Measurements from ENCODE around the gene WNK2.
A peak's percentile ranks its signal among the peaks of the same experiment; 100 is the strongest.

Gene WNK2

GRCh38 chr9:93264338-93265125 lies 80.6 kb downstream of the WNK2 start:
- H3K27ac ChIP-seq, result no peak overlapping the region
- H3K4me1 ChIP-seq (ENCODE audit: low read depth, poor library complexity, severe bottlenecking), result peaks cover 47% of the 10 kb centered on the region
- no peak overlapping the region for H2AFZ ChIP-seq (ENCODE audit: low read depth)
- no peaks in the 10 kb centered on the region for H3K36me3 ChIP-seq (ENCODE audit: insufficient read depth)
- H4K20me1 ChIP-seq (ENCODE audit: insufficient read depth), result no peaks in the 10 kb centered on the region
- TF ChIP-seq CTCF (conservative IDR thresholded peaks at IDR 0.05; ENCODE audit: low read depth, low read length), result no peak
- H3K27me3 ChIP-seq (ENCODE audit: insufficient read depth, low read depth), result no peaks in the 10 kb centered on the region
- H3K9ac ChIP-seq, result no peak overlapping the region
- no peak overlapping the region for H3K4me2 ChIP-seq
- no peak overlapping the region for H3K4me3 ChIP-seq (IDR thresholded peaks at IDR 0.05; ENCODE audit: insufficient read depth, low read depth, low read length)
- no peaks in the 10 kb centered on the region for H3K79me2 ChIP-seq (ENCODE audit: insufficient read depth, low read depth)

- Histone ChIP-seq H4K20me1 (ENCODE audit: insufficient read depth) (no peaks in the 10 kb centered on the region), H3K4me1 (ENCODE audit: low read depth, poor library complexity, severe bottlenecking) (peaks cover 56% of the 10 kb centered on the region), H3K27ac (no peak overlapping the region; the same call in 1 of the 2 replicates), H3K79me2 (ENCODE audit: insufficient read depth, low read depth) (no peaks in the 10 kb centered on the region), H3K9ac (no peak overlapping the region), H2AFZ (ENCODE audit: low read depth) (no peak overlapping the region), H3K4me2 (peak overlapping the region; percentile 23; the same call in 1 of the 2 replicates), H3K36me3 (ENCODE audit: insufficient read depth) (no peaks in the 10 kb centered on the region), H3K4me3 (IDR thresholded peaks at IDR 0.05; ENCODE audit: insufficient read depth, low read depth, low read length) (no peak overlapping the region), H3K27me3 (ENCODE audit: insufficient read depth, low read depth) (no peaks in the 10 kb centered on the region)
- TF ChIP-seq CTCF (conservative IDR thresholded peaks at IDR 0.05; ENCODE audit: low read depth, low read length), result no peak
Measured at GRCh38 chr9:93265301-93265971, 81.5 kb downstream of the WNK2 start.

- no peak overlapping the region for H3K4me3 ChIP-seq (IDR thresholded peaks at IDR 0.05; ENCODE audit: insufficient read depth, low read depth, low read length)
- TF ChIP-seq CTCF (conservative IDR thresholded peaks at IDR 0.05; ENCODE audit: low read depth, low read length), result no peak
- peaks cover 62% of the 10 kb centered on the region for H3K4me1 ChIP-seq (ENCODE audit: low read depth, poor library complexity, severe bottlenecking)
- H3K36me3 ChIP-seq (ENCODE audit: insufficient read depth), result no peaks in the 10 kb centered on the region
- peak overlapping the region; percentile 24; the same call in 1 of the 2 replicates for H3K4me2 ChIP-seq
- H3K27me3 ChIP-seq (ENCODE audit: insufficient read depth, low read depth), result no peaks in the 10 kb centered on the region
- no peak overlapping the region for H3K9ac ChIP-seq
- H4K20me1 ChIP-seq (ENCODE audit: insufficient read depth), result no peaks in the 10 kb centered on the region
- H3K27ac ChIP-seq, result no peak overlapping the region
- H2AFZ ChIP-seq (ENCODE audit: low read depth), result no peak overlapping the region
- no peaks in the 10 kb centered on the region for H3K79me2 ChIP-seq (ENCODE audit: insufficient read depth, low read depth)
Measured at GRCh38 chr9:93265972-93266371, 82.0 kb downstream of the WNK2 start.

- Histone ChIP-seq H3K4me2 (peak overlapping the region; percentile 24; the same call in 1 of the 2 replicates), H3K36me3 (ENCODE audit: insufficient read depth) (no peaks in the 10 kb centered on the region)
Measured at GRCh38 chr9:93266521-93267001, 82.6 kb downstream of the WNK2 start.

More at GRCh38 chr9:93266521-93267001, 82.6 kb downstream of the WNK2 start:
- Histone ChIP-seq H3K9ac (no peak overlapping the region), H3K4me3 (IDR thresholded peaks at IDR 0.05; ENCODE audit: insufficient read depth, low read depth, low read length) (no peak overlapping the region), H3K79me2 (ENCODE audit: insufficient read depth, low read depth) (no peaks in the 10 kb centered on the region), H3K4me1 (ENCODE audit: low read depth, poor library complexity, severe bottlenecking) (peaks cover 68% of the 10 kb centered on the region), H2AFZ (ENCODE audit: low read depth) (no peak overlapping the region), H3K27ac (no peak overlapping the region), H3K27me3 (ENCODE audit: insufficient read depth, low read depth) (no peaks in the 10 kb centered on the region), H4K20me1 (ENCODE audit: insufficient read depth) (no peaks in the 10 kb centered on the region)
- no peak for TF ChIP-seq CTCF (conservative IDR thresholded peaks at IDR 0.05; ENCODE audit: low read depth, low read length)

Measured in KMS-11 (cell line).